Fibroblast of lung (primary cell): Measurements from ENCODE around the gene NES. TPM values are rescaled to one million over a fixed set of nuclear protein-coding genes. Genes with fewer than 3 reads are reported as not detected.

Experiments used
- polyA plus RNA-seq, 2 donors: library from polyadenylated mRNA; depleted of rRNA in 1 of 2; stranded (reverse) in 1 of 2; unstranded in 1 of 2; fragments of >200 nt; gene quantifications; 2 replicates each; pipeline ENCODE4 v1.2.1, GENCODE V29; 2011 to 2012; ENCODE audit warnings: missing spikeins in 1 of 2
- total RNA-seq: library from RNA; depleted of rRNA; stranded (reverse); fragments of >200 nt; gene quantifications from 2 replicates; pipeline ENCODE4 v1.2.1, GENCODE V29; 2014

The NES gene
- total and polyA plus RNA-seq, 2 donors (not counting 1 experiment from before 2014, with no cell fraction given), result 34.6 to 87.4 TPM

Other genes starting within 250 kb of the NES start
- 4.6 and 9.9 TPM in 2 replicates for gene MEF2D, start 176.6 kb downstream of the NES start, total RNA-seq
- 12.7 and 13.1 TPM in 2 replicates for gene MEF2D, start 176.6 kb downstream of the NES start, polyA plus RNA-seq
- 1.3 and 16.0 TPM in 2 replicates for gene IQGAP3, start 104.8 kb downstream of the NES start, total RNA-seq
- 2.7 and 15.9 TPM in 2 replicates for gene IQGAP3, start 104.8 kb downstream of the NES start, polyA plus RNA-seq
- not detected in 2 replicates for gene TTC24, start 97.7 kb downstream of the NES start, total RNA-seq
- not detected in 2 replicates for gene TTC24, start 97.7 kb downstream of the NES start, polyA plus RNA-seq
- gene NAXE, start 85.6 kb downstream of the NES start, total RNA-seq, result 51.6 and 64.4 TPM in 2 replicates
- 41.6 and 59.5 TPM in 2 replicates for gene NAXE, start 85.6 kb downstream of the NES start, polyA plus RNA-seq
- gene GPATCH4, start 75.9 kb downstream of the NES start, total RNA-seq, result 11.3 and 12.2 TPM in 2 replicates
- 23.6 and 42.7 TPM in 2 replicates for gene GPATCH4, start 75.9 kb downstream of the NES start, polyA plus RNA-seq
- not detected in 2 replicates for gene HAPLN2, start 58.0 kb downstream of the NES start, total RNA-seq
- gene HAPLN2, start 58.0 kb downstream of the NES start, polyA plus RNA-seq, result not detected in 2 replicates
- under 0.01 TPM in 1 of 2 replicates, not detected in the other for gene BCAN, start 35.3 kb downstream of the NES start, total RNA-seq
- gene BCAN, start 35.3 kb downstream of the NES start, polyA plus RNA-seq, result 0.03 and 0.05 TPM in 2 replicates
- 33.4 and 70.4 TPM in 2 replicates for gene CRABP2, start 28.2 kb upstream of the NES start, total RNA-seq
- 48.9 and 184 TPM in 2 replicates for gene CRABP2, start 28.2 kb upstream of the NES start, polyA plus RNA-seq
- 12.6 and 17.3 TPM in 2 replicates for gene METTL25B, start 51.1 kb upstream of the NES start, total RNA-seq
- 5.5 and 6.4 TPM in 2 replicates for gene METTL25B, start 51.1 kb upstream of the NES start, polyA plus RNA-seq
- gene ISG20L2, start 51.4 kb upstream of the NES start, total RNA-seq, result 5.4 and 5.8 TPM in 2 replicates
- gene ISG20L2, start 51.4 kb upstream of the NES start, polyA plus RNA-seq, result 23.6 and 29.9 TPM in 2 replicates
- gene MRPL24, start 63.7 kb upstream of the NES start, total RNA-seq, result 39.8 and 58.8 TPM in 2 replicates
- 67.2 and 108 TPM in 2 replicates for gene MRPL24, start 63.7 kb upstream of the NES start, polyA plus RNA-seq
- gene HDGF, start 74.3 kb upstream of the NES start, total RNA-seq, result 108 and 138 TPM in 2 replicates
- gene HDGF, start 74.3 kb upstream of the NES start, polyA plus RNA-seq, result 99.1 and 126 TPM in 2 replicates
- 10.5 and 13.2 TPM in 2 replicates for gene PRCC, start 90.1 kb upstream of the NES start, total RNA-seq
- gene PRCC, start 90.1 kb upstream of the NES start, polyA plus RNA-seq, result 52.0 and 75.8 TPM in 2 replicates
- gene SH2D2A, start 139.4 kb upstream of the NES start, total RNA-seq, result not detected in 2 replicates
- gene SH2D2A, start 139.4 kb upstream of the NES start, polyA plus RNA-seq, result not detected in 2 replicates
- not detected in 2 replicates for gene INSRR, start 181.7 kb upstream of the NES start, total RNA-seq
- gene INSRR, start 181.7 kb upstream of the NES start, polyA plus RNA-seq, result not detected in 2 replicates
- not detected in 2 replicates for gene NTRK1, start 183.5 kb upstream of the NES start, total RNA-seq
- gene NTRK1, start 183.5 kb upstream of the NES start, polyA plus RNA-seq, result not detected in 2 replicates
- 2.3 and 2.6 TPM in 2 replicates for gene PEAR1, start 216.3 kb upstream of the NES start, total RNA-seq
- gene PEAR1, start 216.3 kb upstream of the NES start, polyA plus RNA-seq, result 13.5 and 41.5 TPM in 2 replicates
- gene LRRC71, start 243.2 kb upstream of the NES start, total RNA-seq, result not detected in 2 replicates
- gene LRRC71, start 243.2 kb upstream of the NES start, polyA plus RNA-seq, result 0.16 and 1.8 TPM in 2 replicates